Non-pigmented ciliary epithelial cell (primary cell): ENCODE data around the gene RETREG3.
A peak's percentile ranks its signal among the peaks of the same experiment; 100 is the strongest.
"Not testable (repeated sequence)": the region's sequence is repeated elsewhere in the genome, so short reads cannot be mapped to it uniquely, and the experiment has no call there.

ENCODE experiments used
- DNase-seq: peaks from one replicate; pipeline ENCODE4 v3.0.0-alpha.2; 2010; ENCODE audit warnings: low read depth

Gene RETREG3

GRCh38 chr17:42609182-42609813, at the start of gene RETREG3, which contains the start of gene TUBG1:
Gene RETREG3 (minus strand): TSS chr17:42609374. CDS start chr17:42609324, 50 bp downstream.
Gene TUBG1 (plus strand): TSS chr17:42609683. CDS start chr17:42609738, 55 bp downstream.
- peak; percentile 97 for DNase-seq

- no peak for DNase-seq
These were observed 48.8 kb upstream of the RETREG3 start for GRCh38 chr17:42657824-42658588.

- DNase-seq = no peak
These were observed 46.4 kb upstream of the RETREG3 start for GRCh38 chr17:42655528-42655927.

DNA sequence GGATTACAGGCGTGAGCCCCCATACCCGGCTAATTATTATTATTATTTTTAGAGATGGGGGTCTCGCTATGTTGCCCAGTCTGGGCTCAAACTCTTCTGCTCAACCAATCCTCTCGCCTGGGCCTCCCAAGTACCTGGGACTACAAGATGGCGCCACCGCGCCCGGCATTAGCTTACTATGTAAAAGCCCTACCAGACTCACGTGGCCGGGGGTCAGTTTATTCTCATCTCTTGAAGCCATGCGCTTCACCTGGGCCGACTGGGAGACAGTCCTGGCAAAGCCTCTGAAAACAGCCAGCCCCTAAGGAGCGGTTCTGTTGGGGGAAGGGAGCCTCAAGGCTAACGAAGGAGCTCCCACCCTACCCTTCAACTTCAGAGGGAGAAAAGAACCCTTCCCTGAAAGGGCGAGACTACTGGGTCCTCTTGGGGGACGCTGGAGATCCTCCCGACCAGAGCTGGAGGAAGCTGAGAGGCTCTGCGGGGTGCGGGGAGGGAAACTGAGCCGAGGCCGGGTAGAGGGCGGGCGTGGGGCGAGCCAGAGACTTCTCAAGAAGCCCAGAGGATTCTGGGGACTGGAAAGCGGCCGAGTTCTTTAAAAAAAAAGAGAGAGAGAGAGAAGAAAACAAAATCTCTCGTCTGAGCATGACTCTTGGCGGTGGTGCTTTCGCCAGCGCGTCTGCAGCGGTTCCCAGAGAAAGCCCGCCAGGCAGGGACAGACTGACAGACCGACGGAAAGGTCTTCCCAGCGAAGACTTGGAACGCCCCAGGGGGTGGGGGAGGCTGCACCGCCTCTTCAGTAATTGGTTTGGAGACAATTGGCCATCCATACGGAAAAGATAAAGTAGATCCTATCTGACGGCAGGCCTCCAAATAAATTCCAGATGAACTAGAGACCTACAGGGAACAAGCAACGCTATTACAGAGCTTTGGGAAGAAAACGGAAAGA, 44.3 kb upstream of the RETREG3 start:
- no peak for DNase-seq

- DNase-seq = no peak
These were observed 42.2 kb upstream of the RETREG3 start for GRCh38 chr17:42651392-42651791.

DNA sequence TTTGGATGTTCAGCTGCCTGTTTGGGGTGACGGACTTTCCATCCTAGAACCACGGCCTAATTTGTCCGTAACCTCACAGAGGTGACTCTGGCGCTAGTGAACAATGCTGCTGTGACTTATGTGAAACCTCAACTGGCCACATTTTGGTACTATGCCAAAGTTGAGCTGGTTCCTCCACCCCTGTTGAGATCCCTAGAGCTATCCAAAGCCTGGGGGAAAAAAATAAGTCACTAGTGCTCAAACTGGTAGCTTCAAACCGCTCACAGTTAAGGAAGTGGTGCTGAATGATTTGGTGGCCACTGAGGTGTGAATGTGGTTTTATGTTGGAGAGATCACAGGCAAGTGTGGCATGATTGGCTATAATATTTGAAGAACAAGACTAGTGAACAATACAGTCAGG, 38.6 kb upstream of the RETREG3 start:
- no peak for DNase-seq

DNA sequence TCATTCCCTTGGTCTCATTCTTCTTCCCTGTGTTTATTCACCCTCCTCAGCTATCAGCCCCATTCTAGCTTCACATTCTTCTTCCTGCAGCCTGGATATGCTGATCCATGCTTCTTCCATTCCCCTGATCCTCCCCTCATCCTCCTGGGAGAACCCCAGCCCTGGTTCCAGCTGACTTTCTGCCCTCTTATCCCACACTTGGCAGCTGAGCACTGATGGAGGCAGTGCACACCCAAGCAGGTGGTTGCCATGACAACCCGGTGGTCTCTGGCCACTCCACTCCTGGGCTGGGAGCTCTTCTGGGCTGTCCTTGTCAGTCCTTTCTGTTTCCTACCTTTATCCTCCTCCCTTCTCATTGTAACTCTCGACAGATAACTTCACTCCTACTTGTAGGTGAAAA, 33.2 kb upstream of the RETREG3 start:
- DNase-seq = no peak

DNA sequence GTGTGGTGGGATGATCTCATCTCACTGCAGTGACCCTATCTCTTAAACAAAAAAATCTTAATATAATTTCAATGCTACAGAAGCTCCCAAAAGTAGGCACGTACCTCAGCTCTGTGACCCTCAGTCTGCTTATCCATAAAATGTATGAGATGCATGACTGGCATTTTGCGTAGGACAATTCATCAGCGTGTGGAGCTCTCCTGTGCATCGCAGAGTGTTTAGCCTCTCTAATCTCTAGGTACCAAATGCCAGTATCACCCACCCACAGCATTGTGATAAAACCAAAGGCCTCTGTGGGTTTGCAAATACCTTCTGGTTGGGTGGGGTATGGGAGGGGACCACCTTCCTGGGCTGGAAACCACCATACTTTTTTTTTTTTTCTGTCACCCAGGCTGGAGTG, 30.9 kb upstream of the RETREG3 start:
- no peak for DNase-seq

DNA sequence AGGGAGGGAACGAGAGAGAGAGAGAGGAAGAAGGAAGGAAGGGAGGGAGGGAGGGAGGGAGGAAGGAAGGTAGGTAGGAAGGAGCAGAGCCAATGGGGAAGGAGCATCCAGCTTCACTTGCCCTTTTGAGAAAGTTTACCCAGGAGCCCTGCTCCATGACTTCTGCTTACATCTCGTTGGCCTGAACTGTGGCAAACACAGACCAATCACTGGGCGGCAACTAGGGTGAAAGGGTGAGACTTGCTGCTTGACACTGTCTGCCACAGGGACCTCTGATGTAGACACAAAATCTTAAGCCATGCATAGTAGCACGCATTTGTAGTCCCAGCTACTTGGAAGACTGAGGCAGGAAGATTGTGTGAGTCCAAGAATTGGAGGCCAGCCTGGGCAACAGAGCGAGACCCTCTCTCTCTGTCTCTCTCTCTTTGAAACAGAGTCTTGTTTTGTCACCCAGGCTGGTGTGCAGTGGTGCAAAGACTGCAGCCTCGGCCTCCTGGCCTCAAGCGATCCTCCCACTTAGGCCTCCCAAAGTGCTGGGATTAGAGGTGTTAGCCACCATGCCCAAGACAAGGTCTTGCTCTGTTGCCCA, 30.4 kb upstream of the RETREG3 start:
- DNase-seq = no peak

GRCh38 chr17:42632949-42633444, 23.8 kb upstream of the RETREG3 start:
- no peak for DNase-seq

GRCh38 chr17:42629411-42630009, 20.3 kb upstream of the RETREG3 start:
- no peak for DNase-seq

- DNase-seq = not testable (repeated sequence)
These were observed 18.0 kb upstream of the RETREG3 start for GRCh38 chr17:42627032-42627764.

DNA sequence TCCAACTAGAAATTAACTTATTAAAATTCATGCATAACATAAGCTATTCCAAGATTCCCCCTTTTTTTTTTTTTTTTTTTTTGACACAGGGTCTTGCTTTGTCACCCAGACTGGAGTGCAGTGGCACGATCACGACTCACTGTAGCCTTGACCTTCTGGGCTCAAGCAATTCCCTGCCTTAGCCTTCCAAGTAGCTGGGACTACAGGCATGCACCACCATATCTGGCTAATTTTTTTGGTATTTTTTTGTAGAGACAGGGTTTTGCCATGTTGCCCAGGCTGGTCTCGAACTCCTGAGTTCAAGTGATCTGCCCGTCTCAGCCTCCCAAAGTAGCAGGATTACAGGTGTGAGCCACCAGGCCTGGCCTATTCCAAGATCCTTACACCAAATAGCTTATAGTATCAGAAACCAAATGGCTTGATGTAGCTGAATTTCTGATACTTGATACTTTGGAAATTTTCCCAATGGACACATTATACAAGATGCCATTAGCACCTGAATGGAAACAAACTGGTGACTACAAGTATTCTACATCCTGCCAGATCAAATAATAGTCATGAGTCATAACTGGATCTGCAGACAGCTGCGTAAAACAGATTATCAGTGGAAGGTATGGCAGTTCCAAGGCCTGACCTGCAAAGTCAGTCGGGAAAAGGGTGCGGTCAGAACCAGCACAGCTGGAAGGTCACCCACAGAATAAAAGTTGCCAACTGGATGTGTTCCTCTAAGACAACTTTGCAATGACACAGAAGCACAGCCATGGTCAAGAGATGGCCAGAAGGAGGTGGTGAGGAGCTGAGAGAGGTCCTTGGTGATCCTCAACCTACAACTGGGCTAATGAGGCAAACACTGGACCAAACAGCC, 14.8 kb upstream of the RETREG3 start:
- DNase-seq = no peak

GRCh38 chr17:42623271-42623670, 14.1 kb upstream of the RETREG3 start:
- no peak for DNase-seq

- not testable (repeated sequence) for DNase-seq
These were observed 12.8 kb upstream of the RETREG3 start for GRCh38 chr17:42621987-42622386.

DNA sequence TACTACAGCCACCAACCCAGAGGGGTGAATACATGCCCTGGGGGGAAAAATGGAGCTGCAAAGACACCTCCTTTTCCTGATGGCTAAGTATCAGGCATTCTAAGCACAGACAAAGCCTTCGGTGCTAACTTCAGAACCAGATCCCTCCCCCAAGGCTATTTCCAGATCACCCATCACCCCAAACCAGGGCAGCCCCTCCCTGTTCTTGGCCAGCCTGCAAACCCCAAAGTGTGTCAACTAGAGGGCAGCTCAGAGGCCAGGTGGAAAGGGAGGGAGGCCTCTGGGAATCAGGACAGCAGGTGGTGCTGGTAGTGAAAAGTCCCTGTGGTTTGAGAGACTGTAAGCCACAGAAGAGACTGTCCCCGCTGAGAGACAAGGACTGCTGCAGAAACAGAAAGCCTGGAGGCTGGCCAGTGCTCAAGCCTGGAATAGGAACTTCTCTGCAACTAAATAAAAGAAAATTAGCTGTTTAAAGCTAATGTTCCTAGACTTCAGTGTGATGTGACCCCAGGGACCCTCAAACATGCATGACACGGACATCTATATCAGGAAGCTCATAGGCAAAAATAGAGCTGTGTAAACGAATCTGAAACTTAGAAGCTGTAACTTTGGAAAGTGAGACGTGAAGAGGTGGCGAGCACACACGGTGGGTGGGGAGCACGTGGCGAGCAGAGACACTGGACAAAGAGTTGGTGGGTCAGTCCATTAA, 9.4 kb upstream of the RETREG3 start:
- no peak for DNase-seq

- no peak for DNase-seq
These were observed 8.8 kb upstream of the RETREG3 start for GRCh38 chr17:42617956-42618431.

- no peak for DNase-seq
These were observed 4.6 kb upstream of the RETREG3 start for GRCh38 chr17:42613699-42614295.

GRCh38 chr17:42612013-42612412, 2.8 kb upstream of the RETREG3 start:
- DNase-seq = no peak
